ENCODE results near the gene C22orf39.

Gene C22orf39

DNA sequence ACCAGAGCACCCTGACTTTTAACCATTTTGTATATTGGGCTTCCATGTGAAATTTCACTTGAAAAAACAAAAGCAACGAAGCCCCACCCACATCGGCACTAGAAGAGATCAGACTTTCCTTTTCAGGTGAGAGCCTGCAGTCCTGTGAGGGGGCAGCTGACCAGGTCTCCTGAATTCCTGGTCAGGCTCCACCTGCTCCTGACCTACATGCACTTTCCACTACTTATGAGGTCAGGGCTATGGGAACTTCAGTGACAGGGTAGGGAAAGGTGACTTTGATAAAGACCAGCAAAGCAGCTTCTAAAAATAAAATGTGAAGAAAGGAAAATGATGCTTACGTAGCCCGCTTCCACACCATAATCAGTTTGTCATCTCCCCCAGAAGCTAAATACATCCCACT is 40.7 kb downstream of the C22orf39 start:
- Histone ChIP-seq H3K36me3 (ENCODE audit: control insufficient read depth, insufficient read depth, low read length) (no peaks in the 10 kb centered on the region), H3K79me2 (no peaks in the 10 kb centered on the region), H3K27ac (peak overlapping the region; percentile 76), H3K9ac (no peak overlapping the region), H3K4me2 (ENCODE audit: low read length) (peak overlapping the region; percentile 58), H3K9me3 (ENCODE audit: control insufficient read depth, low read length) (no peaks in the 10 kb centered on the region), H3K27me3 (ENCODE audit: control insufficient read depth, insufficient read depth, low read length) (no peaks in the 10 kb centered on the region), H3K4me3 (ENCODE audit: low read depth, low read length) (peak overlapping the region; percentile 24), H2AFZ (no peak overlapping the region), H3K4me1 (no peaks in the 10 kb centered on the region)
- TF ChIP-seq, protein P1, sequence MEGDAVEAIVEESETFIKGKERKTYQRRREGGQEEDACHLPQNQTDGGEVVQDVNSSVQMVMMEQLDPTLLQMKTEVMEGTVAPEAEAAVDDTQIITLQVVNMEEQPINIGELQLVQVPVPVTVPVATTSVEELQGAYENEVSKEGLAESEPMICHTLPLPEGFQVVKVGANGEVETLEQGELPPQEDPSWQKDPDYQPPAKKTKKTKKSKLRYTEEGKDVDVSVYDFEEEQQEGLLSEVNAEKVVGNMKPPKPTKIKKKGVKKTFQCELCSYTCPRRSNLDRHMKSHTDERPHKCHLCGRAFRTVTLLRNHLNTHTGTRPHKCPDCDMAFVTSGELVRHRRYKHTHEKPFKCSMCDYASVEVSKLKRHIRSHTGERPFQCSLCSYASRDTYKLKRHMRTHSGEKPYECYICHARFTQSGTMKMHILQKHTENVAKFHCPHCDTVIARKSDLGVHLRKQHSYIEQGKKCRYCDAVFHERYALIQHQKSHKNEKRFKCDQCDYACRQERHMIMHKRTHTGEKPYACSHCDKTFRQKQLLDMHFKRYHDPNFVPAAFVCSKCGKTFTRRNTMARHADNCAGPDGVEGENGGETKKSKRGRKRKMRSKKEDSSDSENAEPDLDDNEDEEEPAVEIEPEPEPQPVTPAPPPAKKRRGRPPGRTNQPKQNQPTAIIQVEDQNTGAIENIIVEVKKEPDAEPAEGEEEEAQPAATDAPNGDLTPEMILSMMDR (IDR thresholded peaks at IDR 0.05): no peak

DNA sequence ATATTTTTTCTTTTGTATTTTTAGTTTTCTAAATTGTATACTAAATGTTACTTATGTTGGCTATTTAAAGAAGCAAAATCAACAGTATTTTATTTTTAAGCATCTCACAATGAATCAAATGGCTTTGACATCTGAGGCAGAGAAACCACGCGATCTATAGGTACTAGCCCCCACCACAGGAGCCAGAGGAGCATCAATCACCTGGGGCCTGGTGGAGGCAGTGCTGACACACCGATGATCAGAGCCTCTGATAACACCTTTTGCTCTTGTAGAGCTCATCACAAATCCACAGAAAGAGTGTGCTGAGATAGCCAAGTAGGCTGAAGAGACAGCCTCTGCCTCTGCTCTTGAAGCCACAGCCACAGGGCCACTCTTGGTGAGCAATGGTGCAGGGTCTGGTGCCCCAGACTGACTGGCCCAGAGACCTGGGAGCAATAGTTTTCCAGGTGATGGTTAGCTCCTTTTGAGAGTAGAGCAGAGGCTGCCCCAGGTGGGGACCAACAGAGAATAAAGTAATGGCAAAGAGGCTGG is 41.2 kb downstream of the C22orf39 start:
- no peak overlapping the region for H2AFZ ChIP-seq
- H3K9ac ChIP-seq: no peak overlapping the region
- no peaks in the 10 kb centered on the region for H3K4me1 ChIP-seq
- H3K36me3 ChIP-seq (ENCODE audit: control insufficient read depth, insufficient read depth, low read length): no peaks in the 10 kb centered on the region
- H3K27me3 ChIP-seq (ENCODE audit: control insufficient read depth, insufficient read depth, low read length): no peaks in the 10 kb centered on the region
- TF ChIP-seq, protein P1 (IDR thresholded peaks at IDR 0.05): no peak
- H3K4me2 ChIP-seq (ENCODE audit: low read length): peak overlapping the region; percentile 58
- peak overlapping the region; percentile 24 for H3K4me3 ChIP-seq (ENCODE audit: low read depth, low read length)
- H3K27ac ChIP-seq: peak overlapping the region; percentile 76
- no peaks in the 10 kb centered on the region for H3K9me3 ChIP-seq (ENCODE audit: control insufficient read depth, low read length)
- peaks cover 2% of the 10 kb centered on the region for H3K79me2 ChIP-seq

DNA sequence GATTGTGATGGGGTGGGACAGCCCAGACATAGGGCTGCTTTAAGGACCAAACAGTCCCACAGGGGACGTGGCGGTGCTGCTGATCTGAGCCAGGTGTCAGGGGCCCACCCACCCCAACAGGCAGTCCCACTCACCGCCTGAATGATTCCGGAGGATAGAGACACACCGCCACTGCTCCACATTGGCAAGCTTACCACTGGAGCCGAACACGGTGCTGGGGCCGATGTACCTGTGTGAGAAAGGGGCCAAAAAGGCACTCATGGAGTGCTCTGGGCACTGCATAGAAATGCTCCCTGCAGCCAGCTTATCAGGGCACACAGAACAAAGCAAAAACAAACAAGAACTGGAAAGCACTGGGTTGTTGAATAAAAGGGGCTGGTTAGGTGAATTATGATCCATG is 41.9 kb downstream of the C22orf39 start:
- no peak overlapping the region for H2AFZ ChIP-seq
- H3K4me1 ChIP-seq: no peaks in the 10 kb centered on the region
- H3K36me3 ChIP-seq (ENCODE audit: control insufficient read depth, insufficient read depth, low read length): no peaks in the 10 kb centered on the region
- no peak overlapping the region for H3K4me2 ChIP-seq (ENCODE audit: low read length)
- H3K27ac ChIP-seq: peak overlapping the region; percentile 76
- H3K9ac ChIP-seq: no peak overlapping the region
- H3K9me3 ChIP-seq (ENCODE audit: control insufficient read depth, low read length): no peaks in the 10 kb centered on the region
- H3K4me3 ChIP-seq (ENCODE audit: low read depth, low read length): no peak overlapping the region
- TF ChIP-seq, protein P1 (IDR thresholded peaks at IDR 0.05): no peak
- peaks cover 2% of the 10 kb centered on the region for H3K79me2 ChIP-seq
- no peaks in the 10 kb centered on the region for H3K27me3 ChIP-seq (ENCODE audit: control insufficient read depth, insufficient read depth, low read length)

DNA sequence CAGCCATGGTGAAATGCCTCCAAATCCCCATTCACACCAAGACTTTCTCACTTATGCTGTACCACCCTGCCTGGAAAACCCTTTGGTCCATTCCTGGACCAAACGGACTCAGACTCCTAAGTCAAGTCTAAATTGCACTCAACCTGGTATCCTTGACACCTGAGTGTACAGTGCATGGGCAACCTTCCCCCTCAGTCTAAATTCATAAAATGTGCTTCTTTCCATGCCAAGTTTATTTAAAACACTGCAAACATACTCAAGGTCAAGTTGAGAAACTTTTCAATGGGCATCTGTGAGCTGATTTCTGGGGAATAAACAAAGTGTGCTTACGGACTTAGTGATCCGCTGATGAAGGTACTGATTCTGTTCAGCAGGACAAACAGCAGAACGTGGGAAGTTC is 42.4 kb downstream of the C22orf39 start:
- no peak overlapping the region for H3K4me2 ChIP-seq (ENCODE audit: low read length)
- H3K9ac ChIP-seq: no peak overlapping the region
- peaks cover 2% of the 10 kb centered on the region for H3K79me2 ChIP-seq
- no peaks in the 10 kb centered on the region for H3K9me3 ChIP-seq (ENCODE audit: control insufficient read depth, low read length)
- no peak overlapping the region for H3K4me3 ChIP-seq (ENCODE audit: low read depth, low read length)
- H3K27ac ChIP-seq: no peak overlapping the region
- TF ChIP-seq, protein P1 (IDR thresholded peaks at IDR 0.05): no peak
- no peaks in the 10 kb centered on the region for H3K27me3 ChIP-seq (ENCODE audit: control insufficient read depth, insufficient read depth, low read length)
- H2AFZ ChIP-seq: no peak overlapping the region
- H3K36me3 ChIP-seq (ENCODE audit: control insufficient read depth, insufficient read depth, low read length): no peaks in the 10 kb centered on the region
- H3K4me1 ChIP-seq: no peaks in the 10 kb centered on the region

DNA sequence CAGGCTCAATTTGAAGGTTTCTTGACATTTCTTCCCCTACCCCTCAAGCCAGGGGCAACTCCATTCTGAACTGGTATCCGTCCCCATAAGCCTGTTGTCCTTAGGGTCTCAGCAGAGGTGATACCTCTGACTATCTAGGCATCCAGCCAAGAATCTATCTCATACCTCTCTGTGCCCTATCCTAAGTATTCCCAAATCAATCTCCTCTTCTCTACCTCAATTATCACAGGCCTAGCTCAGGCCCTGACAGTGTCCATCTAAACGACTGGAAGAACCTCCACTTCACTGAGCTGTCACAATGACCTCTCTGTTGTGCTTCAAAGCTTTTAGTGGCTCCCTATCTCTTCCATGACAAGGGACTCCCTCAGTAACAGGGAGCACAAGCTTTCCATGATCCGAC is 42.8 kb downstream of the C22orf39 start:
- no peak overlapping the region for H2AFZ ChIP-seq
- no peaks in the 10 kb centered on the region for H3K27me3 ChIP-seq (ENCODE audit: control insufficient read depth, insufficient read depth, low read length)
- H3K36me3 ChIP-seq (ENCODE audit: control insufficient read depth, insufficient read depth, low read length): no peaks in the 10 kb centered on the region
- no peak overlapping the region for H3K27ac ChIP-seq
- no peaks in the 10 kb centered on the region for H3K9me3 ChIP-seq (ENCODE audit: control insufficient read depth, low read length)
- H3K79me2 ChIP-seq: peaks cover 2% of the 10 kb centered on the region
- H3K4me3 ChIP-seq (ENCODE audit: low read depth, low read length): no peak overlapping the region
- TF ChIP-seq, protein P1 (IDR thresholded peaks at IDR 0.05): no peak
- no peak overlapping the region for H3K4me2 ChIP-seq (ENCODE audit: low read length)
- no peak overlapping the region for H3K9ac ChIP-seq
- no peaks in the 10 kb centered on the region for H3K4me1 ChIP-seq
